PFSK-1 (cell line): Measurements from ENCODE around the gene SFT2D1.

Experiments used
- FOXP2 ChIP-seq: optimal IDR thresholded peaks from 2 replicates; pipeline ENCODE3; 2011; ENCODE audit warnings: borderline replicate concordance, control low read depth, inconsistent platforms; ENCODE audit not compliant: insufficient read depth; ENCODE audit errors: extremely low read length, extremely low read depth
- POLR2AphosphoS5 ChIP-seq: IDR thresholded peaks from 2 replicates; pipeline ENCODE4 v1.6.1; 2012; ENCODE audit warnings: low read depth, mild to moderate bottlenecking, control low read depth, low read length, moderate library complexity
- TAF1 ChIP-seq: IDR thresholded peaks from 2 replicates; pipeline ENCODE4 v1.6.1; 2012; ENCODE audit warnings: low read length, control low read depth, borderline replicate concordance; ENCODE audit not compliant: insufficient read depth

- TF ChIP-seq POLR2AphosphoS5, result no peak
- no peak for TF ChIP-seq TAF1
- no peak for TF ChIP-seq FOXP2
Observed at GRCh38 chr6:166286839-166287271, 55.5 kb downstream of the SFT2D1 start.
